GM12873 (cell line): ENCODE results near the gene LAGE3.

ENCODE experiments used
- TF ChIP-seq, protein P1 (sequence below): IDR thresholded peaks from 2 replicates; pipeline ENCODE4 v1.5.1; 2012; ENCODE audit warnings: low read depth, mild to moderate bottlenecking, moderate library complexity, low read length, control low read depth; ENCODE audit not compliant: insufficient read depth; ENCODE audit errors: missing control alignments

LAGE3 gene

DNA sequence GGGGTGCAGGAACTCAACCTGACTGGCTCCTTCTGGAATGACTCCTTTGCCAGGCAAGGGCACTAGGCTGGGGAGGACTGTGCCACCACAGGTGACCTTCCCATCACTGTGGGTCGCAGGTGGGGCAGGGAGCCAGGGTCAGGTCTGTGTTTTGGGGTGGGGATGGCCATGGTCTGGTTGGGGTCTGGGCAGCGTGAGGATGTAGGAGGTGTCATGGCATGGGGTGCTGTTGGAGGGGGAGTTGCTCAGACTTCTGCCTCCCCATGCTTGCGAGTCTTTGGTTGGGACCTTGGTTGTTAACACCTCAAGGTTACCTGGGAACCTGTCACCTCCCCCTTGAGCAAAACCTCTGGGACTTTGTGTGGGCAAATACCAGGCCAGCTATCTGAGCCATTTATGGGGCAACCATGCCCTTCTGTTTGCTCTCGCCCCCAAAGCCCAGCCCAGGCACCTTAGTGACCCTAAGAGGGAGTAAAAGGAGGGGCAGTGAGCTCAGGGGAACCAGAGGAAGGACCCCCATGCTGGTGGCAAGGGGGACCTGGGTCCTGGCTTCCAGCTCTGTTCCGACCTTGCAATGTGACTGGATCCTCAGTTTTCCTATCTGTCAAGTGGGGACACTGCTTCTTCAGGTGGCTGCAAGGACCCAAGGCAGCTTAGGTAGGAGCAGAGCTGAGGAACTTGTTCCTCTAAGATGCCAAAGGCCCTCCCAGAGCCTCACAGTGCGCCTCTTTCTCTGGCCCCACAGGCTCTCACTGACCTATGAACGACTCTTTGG lies 44.5 kb downstream of the LAGE3 start:
- TF ChIP-seq, protein P1, sequence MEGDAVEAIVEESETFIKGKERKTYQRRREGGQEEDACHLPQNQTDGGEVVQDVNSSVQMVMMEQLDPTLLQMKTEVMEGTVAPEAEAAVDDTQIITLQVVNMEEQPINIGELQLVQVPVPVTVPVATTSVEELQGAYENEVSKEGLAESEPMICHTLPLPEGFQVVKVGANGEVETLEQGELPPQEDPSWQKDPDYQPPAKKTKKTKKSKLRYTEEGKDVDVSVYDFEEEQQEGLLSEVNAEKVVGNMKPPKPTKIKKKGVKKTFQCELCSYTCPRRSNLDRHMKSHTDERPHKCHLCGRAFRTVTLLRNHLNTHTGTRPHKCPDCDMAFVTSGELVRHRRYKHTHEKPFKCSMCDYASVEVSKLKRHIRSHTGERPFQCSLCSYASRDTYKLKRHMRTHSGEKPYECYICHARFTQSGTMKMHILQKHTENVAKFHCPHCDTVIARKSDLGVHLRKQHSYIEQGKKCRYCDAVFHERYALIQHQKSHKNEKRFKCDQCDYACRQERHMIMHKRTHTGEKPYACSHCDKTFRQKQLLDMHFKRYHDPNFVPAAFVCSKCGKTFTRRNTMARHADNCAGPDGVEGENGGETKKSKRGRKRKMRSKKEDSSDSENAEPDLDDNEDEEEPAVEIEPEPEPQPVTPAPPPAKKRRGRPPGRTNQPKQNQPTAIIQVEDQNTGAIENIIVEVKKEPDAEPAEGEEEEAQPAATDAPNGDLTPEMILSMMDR = no peak

DNA sequence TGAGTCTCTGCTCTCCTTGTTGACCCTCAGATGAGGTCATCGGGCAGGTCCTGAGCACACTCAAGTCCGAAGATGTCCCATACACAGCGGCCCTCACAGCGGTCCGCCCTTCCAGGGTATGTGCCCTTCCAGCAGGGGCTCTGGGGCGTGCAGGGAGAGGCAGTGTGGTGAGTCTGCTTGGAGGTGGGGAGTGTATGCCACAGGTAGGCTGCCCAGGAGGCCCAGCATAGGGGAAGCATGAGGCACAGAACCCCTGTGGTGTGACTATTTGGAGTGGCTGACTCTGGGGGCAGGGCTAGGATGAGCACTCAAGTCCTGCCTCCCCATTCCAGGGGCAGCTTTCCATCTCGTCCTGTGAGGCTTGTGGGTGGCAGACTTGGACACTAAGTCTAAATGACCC lies 45.5 kb downstream of the LAGE3 start:
- TF ChIP-seq, protein P1 = no peak

DNA sequence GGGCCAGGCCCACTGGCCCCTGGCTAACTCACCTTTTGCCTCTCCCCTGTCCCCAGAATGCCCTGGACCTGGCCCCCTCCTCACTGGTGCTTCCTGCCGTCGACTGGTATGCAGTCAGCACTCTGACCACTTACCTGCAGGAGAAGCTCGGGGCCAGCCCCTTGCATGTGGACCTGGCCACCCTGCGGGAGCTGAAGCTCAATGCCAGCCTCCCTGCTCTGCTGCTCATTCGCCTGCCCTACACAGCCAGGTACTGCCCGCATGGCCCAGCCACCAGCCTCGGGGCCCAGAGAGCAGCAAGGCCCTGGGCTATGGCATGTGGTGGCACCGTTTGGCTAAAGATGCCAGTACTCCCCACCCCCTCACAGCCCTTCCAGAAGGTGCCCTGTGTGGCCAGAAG lies 46.9 kb downstream of the LAGE3 start:
- TF ChIP-seq, protein P1 = no peak

DNA sequence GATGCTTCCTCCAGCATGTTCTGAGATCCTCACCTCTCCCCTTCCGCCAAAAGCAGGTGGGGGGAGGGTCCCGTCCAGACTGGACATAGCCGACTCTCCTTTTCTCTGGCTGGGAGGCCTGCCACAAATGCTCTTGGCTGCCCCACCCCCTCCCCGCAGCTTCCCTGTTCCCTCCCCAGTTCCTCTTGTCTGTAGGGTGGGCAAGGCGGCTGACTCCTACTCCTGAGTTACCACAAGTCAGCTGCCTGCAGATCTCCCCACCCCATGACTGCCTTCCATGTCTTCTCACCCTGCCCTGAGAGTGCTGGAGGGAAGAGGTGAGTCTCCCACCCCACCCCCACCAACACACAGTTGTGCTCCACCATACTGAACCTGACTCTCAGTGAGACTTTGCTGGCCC lies 47.7 kb downstream of the LAGE3 start:
- TF ChIP-seq, protein P1 = no peak

DNA sequence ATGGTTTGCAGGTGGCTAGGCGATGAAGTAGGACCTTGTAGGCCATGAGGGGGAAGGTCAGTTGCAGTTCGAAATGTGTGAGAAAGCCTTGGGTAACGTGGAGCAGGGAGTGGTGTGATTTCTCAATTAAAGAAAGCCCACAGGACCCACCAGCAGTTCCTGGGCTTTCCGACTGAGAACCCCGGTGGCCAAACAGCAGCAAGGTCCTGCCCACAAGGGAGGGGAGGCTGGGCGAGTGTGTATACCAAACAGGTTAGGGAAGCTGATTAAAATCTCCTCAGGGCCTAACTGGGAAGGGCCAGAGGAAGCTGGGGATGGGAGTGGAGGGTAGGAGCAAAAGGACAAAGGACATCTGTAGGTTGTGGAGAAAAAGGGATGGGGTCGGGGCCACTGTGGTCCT lies 48.2 kb downstream of the LAGE3 start:
- TF ChIP-seq, protein P1 = no peak

DNA sequence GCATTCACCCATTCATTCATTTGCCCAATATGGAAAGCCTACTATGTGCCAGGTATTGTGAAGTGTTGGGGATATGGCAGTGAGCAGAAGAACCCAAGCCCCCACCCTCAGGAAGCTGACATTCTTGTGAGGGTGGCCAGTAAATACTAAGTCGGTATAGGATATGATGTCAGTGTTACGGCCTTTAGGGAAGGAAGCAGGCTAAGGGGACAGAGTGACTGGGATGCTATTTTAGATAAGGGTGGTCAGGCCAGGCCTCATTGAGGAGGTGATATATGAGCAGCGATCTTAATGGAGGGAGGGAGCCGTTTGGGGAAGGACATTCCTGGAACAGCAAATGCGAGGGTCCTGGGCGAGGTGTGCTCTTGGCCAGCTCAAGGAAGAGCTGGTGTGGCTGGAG lies 48.6 kb downstream of the LAGE3 start:
- TF ChIP-seq, protein P1 = no peak

DNA sequence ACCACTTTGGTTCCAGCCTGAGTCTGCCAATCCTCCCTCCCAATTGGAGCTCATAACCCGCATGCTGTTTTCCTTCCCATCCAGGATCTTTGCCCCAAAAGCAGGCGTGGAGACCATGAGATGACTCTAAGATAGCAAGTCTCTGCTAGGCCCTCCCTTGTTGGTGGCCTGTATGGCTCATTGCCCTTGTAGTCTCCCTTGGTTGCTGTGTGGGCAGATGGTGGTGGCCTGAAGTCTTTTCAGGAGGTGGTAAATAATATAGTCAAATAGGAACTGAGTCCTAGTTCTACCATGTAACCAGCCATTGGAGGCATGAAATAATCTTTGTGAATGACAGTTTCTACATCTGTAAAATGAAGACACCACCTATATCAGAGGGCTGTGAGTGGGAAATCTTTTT lies 49.4 kb downstream of the LAGE3 start:
- TF ChIP-seq, protein P1 = no peak
